Body of pancreas (tissue), 4 donors: ENCODE data around the gene LRRC45. TPM values are rescaled to one million over a fixed set of nuclear protein-coding genes. Genes with fewer than 3 reads are reported as not detected.

Source experiments
- ATAC-seq: fragments of 150-250 bp; one replicate; pipeline ENCODE4 v1.9.1; 2016
- DNase-seq, 4 donors: peaks; one replicate each; pipeline ENCODE4 v3.0.0-alpha.2; 2019
- H3K27ac ChIP-seq, 4 donors: fragments of 200-600 bp; sonication (generic); 1 replicate in 3 of 4; 2 replicates in 1 of 4; pipeline versions ENCODE4 v1.5.1 to v1.6.1; 2016 to 2019; ENCODE audit warnings: mild to moderate bottlenecking in 1 of 4, mixed read lengths in 1 of 4, moderate library complexity in 1 of 4
- H3K27me3 ChIP-seq, 2 donors: fragments of 200-600 bp; sonication (generic); one replicate each; pipeline ENCODE4 v1.6.0; 2016; ENCODE audit warnings: mild to moderate bottlenecking in 1 of 2
- H3K36me3 ChIP-seq, 2 donors: fragments of 200-600 bp; sonication (generic); replicated peaks in 1 of 2; 2 replicates each; pipeline ENCODE4 v1.5.1; 2016; ENCODE audit warnings: low read depth in 2 of 2; ENCODE audit not compliant: insufficient read depth in 1 of 2
- H3K4me1 ChIP-seq: fragments of 200-600 bp; sonication (generic); one replicate; pipeline ENCODE4 v1.6.0; 2016
- H3K4me3 ChIP-seq, 2 donors: fragments of 200-600 bp; sonication (generic); 1 replicate in 1 of 2; 2 replicates in 1 of 2; pipeline ENCODE4 v1.5.1; 2016 to 2019
- H3K9me3 ChIP-seq, 3 donors: fragments of 200-600 bp; sonication (generic); 1 replicate in 2 of 3; 2 replicates in 1 of 3; pipeline ENCODE4 v1.5.1; 2016
- CTCF ChIP-seq, 7 experiments: fragments of 450-650 bp in 4 of 7; fragments of 200-600 bp in 3 of 7; sonication (generic) in 3 of 7; IDR thresholded peaks; one replicate each; pipeline ENCODE4 v1.5.1; 2016 to 2019; ENCODE audit warnings: antibody characterized with exemption in 7 of 7
- POLR2A ChIP-seq, 3 donors: fragments of 450-650 bp; IDR thresholded peaks; one replicate each; pipeline ENCODE4 v1.6.1; 2016; ENCODE audit warnings: antibody characterized with exemption in 3 of 3, mild to moderate bottlenecking in 2 of 3
- WGBS, 2 donors: methylation state at CpG; one replicate each; pipeline ENCODE4 v1.1.5; 2017; 5-methylcytosine and 5-hydroxymethylcytosine counted together
- intact Hi-C: fragments of 100-400 bp; cut with DNase I; formaldehyde crosslinking; loops from one replicate; pipeline ENCODE4 v1.15.1; 2023
- total RNA-seq, 2 donors: library from RNA; depleted of rRNA; stranded (reverse); fragments of >200 nt; gene quantifications; one replicate each; pipeline ENCODE4 v1.1.0, GENCODE V29; 2016

LRRC45 gene
- total RNA-seq, 2 donors from 2014 or later: 8.0 to 36.3 TPM

- DNase-seq: no peak
- no peak overlapping the region for H3K4me3 ChIP-seq
- TF ChIP-seq CTCF (IDR thresholded peaks at IDR 0.05) (no peak), POLR2A (IDR thresholded peaks at IDR 0.05) (no peak)
- 90 to 96% methylated on average over 17 to 27 of the region's 28 CpGs for WGBS, 2 donors
- ATAC-seq: no peak
- peaks cover 18% of the 10 kb centered on the region for H3K4me1 ChIP-seq
- H3K36me3 ChIP-seq: peaks cover 8 to 24% of the 10 kb centered on the region in 2 donors
- H3K27ac ChIP-seq: no peak overlapping the region
- intact Hi-C loops: no loop called here
- H3K9me3 ChIP-seq: no peaks in the 10 kb centered on the region
- no peaks in the 10 kb centered on the region for H3K27me3 ChIP-seq
Observed at GRCh38 chr17:82055965-82056728, 33.0 kb downstream of the LRRC45 start.

GRCh38 chr17:82056729-82057621, 33.9 kb downstream of the LRRC45 start:
- Histone ChIP-seq H3K9me3 (no peaks in the 10 kb centered on the region), H3K4me1 (peaks cover 18% of the 10 kb centered on the region), H3K27me3 (no peaks in the 10 kb centered on the region), H3K36me3 (peaks cover 8 to 28% of the 10 kb centered on the region in 2 donors), H3K27ac (no peak overlapping the region), H3K4me3 (no peak overlapping the region)
- intact Hi-C loops: no loop called here
- no peak for TF ChIP-seq POLR2A (IDR thresholded peaks at IDR 0.05)
- 82 to 91% methylated on average over 13 to 26 of the region's 29 CpGs for WGBS, 2 donors
- DNase-seq (no peak), ATAC-seq (no peak)

GRCh38 chr17:82058230-82058854, 35.2 kb downstream of the LRRC45 start:
- Histone ChIP-seq H3K4me1 (peaks cover 10% of the 10 kb centered on the region), H3K27ac (no peak overlapping the region), H3K36me3 (peaks cover 8 to 28% of the 10 kb centered on the region in 2 donors), H3K9me3 (no peaks in the 10 kb centered on the region), H3K27me3 (no peaks in the 10 kb centered on the region), H3K4me3 (no peak overlapping the region)
- ATAC-seq: no peak
- DNase-seq: no peak
- WGBS, 2 donors: 83 to 93% methylated on average over 14 to 17 of the region's 17 CpGs
- TF ChIP-seq POLR2A (IDR thresholded peaks at IDR 0.05): no peak
- intact Hi-C loops: no loop called here

- intact Hi-C loops: no loop called here
- Histone ChIP-seq H3K4me3 (no peak overlapping the region), H3K4me1 (peaks cover 10% of the 10 kb centered on the region), H3K36me3 (peaks cover 8 to 28% of the 10 kb centered on the region in 2 donors), H3K27me3 (no peaks in the 10 kb centered on the region), H3K27ac (no peak overlapping the region), H3K9me3 (no peaks in the 10 kb centered on the region)
- TF ChIP-seq POLR2A (IDR thresholded peaks at IDR 0.05): no peak
- TF ChIP-seq CTCF (IDR thresholded peaks at IDR 0.05): no peak
- WGBS, 2 donors: 88% methylated on average over 7 to 10 of the region's 10 CpGs
- DNase-seq (no peak), ATAC-seq (no peak)
Observed at GRCh38 chr17:82058855-82059249, 35.7 kb downstream of the LRRC45 start.

- intact Hi-C loops: no loop called here
- 81% methylated on average over 7 to 19 of the region's 19 CpGs for WGBS, 2 donors
- Histone ChIP-seq H3K27ac (no peak overlapping the region), H3K4me1 (peaks cover 15% of the 10 kb centered on the region), H3K4me3 (no peak overlapping the region), H3K9me3 (no peaks in the 10 kb centered on the region), H3K27me3 (no peaks in the 10 kb centered on the region), H3K36me3 (peaks cover 8 to 28% of the 10 kb centered on the region in 2 donors)
- TF ChIP-seq POLR2A (IDR thresholded peaks at IDR 0.05): no peak
- ATAC-seq (no peak), DNase-seq (no peak)
Observed at GRCh38 chr17:82059272-82060000, 36.3 kb downstream of the LRRC45 start.
